ENCODE data around the gene TXNDC8.

Gene TXNDC8

DNA sequence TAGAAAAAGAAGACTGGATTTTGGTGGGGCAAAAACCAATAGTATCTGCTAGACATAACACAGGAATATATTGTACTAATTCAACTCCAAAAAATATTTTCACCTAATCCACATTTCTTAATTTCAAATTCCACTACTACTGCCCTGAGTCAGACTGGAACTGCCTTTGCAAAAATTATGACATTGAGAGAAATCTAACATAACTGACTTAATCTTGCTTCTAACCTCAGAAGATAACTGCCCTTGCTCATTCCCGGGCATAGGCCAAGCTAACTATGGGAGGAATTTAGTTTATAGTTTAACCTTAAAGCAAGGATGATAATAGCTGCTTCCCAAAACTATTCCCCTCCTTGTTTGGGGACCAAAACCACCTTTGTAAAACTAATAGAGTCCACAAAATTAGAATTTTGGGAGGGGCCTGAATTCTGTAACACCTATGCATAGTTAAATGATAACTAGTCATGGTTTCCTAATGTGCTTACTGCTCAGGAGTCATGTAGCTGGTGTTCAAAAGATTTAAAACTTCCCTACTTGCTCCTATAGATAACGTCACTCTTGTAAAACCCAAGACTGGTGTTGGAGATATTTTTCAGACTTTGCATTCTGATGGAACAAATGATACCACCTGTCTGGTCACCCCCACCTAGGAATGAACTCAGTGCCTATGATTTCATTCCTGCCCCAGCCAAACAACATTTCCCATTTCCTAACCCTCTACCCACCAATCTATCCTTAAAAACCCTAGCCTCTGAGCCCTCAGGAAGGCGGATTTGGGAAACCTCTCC is 67.3 kb downstream of the TXNDC8 start:
- H3K4me3 Mint-ChIP-seq: no peak overlapping the region

GRCh38 chr9:110266795-110267194 is 70.9 kb downstream of the TXNDC8 start:
- no peak for DNase-seq (ENCODE audit: low spot score in 2 of 2)
- Mint-ChIP-seq H3K9me3 (no peaks in the 10 kb centered on the region), H3K27ac (no peak overlapping the region), H3K4me1 (no peaks in the 10 kb centered on the region), H3K36me3 (no peaks in the 10 kb centered on the region), H3K4me3 (no peak overlapping the region)
- ATAC-seq: no peak

More for the DNA sequence above, 67.3 kb downstream of the TXNDC8 start:
- DNase-seq (ENCODE audit: low spot score in 2 of 2): no peak
- Mint-ChIP-seq H3K27ac (no peak overlapping the region), H3K36me3 (no peaks in the 10 kb centered on the region), H3K4me1 (no peaks in the 10 kb centered on the region), H3K9me3 (no peaks in the 10 kb centered on the region)
- ATAC-seq: no peak

- Mint-ChIP-seq H3K36me3 (no peaks in the 10 kb centered on the region), H3K4me1 (peaks cover 27% of the 10 kb centered on the region), H3K9me3 (no peaks in the 10 kb centered on the region), H3K27ac (no peak overlapping the region), H3K4me3 (no peak overlapping the region)
- ATAC-seq (no peak), DNase-seq (ENCODE audit: low spot score in 2 of 2) (no peak)
Observed at GRCh38 chr9:110261632-110262031, 76.0 kb downstream of the TXNDC8 start.

- peaks cover 27% of the 10 kb centered on the region for H3K4me1 Mint-ChIP-seq
- H3K4me3 Mint-ChIP-seq: no peak overlapping the region
- no peak for ATAC-seq
- H3K27ac Mint-ChIP-seq: no peak overlapping the region
- no peak for DNase-seq (ENCODE audit: low spot score in 2 of 2)
- no peaks in the 10 kb centered on the region for H3K36me3 Mint-ChIP-seq
- H3K9me3 Mint-ChIP-seq: no peaks in the 10 kb centered on the region
Observed at GRCh38 chr9:110260911-110261310, 76.8 kb downstream of the TXNDC8 start.

DNA sequence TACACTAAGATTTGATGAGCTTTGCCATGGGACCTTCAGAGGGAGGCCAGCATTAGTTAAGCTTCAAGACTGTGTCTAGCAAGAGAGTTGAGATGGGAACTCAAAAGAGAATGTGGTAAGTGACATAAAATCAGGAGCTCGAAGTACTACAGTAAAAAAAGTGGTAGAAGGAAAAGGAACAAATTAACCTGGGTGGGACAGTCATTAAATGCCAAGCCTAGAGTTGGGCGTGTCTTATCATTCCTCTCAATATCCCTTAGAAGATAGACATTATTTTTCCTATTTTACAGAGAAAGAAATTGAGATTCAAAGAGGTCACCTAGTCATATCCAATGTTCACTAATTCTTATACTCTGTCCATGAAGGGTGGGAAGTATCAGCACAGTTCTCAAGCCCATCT is 78.1 kb downstream of the TXNDC8 start:
- Mint-ChIP-seq H3K4me3 (no peak overlapping the region), H3K36me3 (no peaks in the 10 kb centered on the region), H3K9me3 (no peaks in the 10 kb centered on the region), H3K4me1 (peaks cover 36% of the 10 kb centered on the region), H3K27ac (no peak overlapping the region)
- DNase-seq (ENCODE audit: low spot score in 2 of 2) (no peak), ATAC-seq (no peak)

- peak overlapping the region; percentile 90 for H3K27ac Mint-ChIP-seq
- ATAC-seq: peak; percentile 3
- no peak for DNase-seq (ENCODE audit: low spot score in 2 of 2)
- peaks cover 45% of the 10 kb centered on the region for H3K4me1 Mint-ChIP-seq
- peak overlapping the region; percentile 83 for H3K4me3 Mint-ChIP-seq
- no peaks in the 10 kb centered on the region for H3K9me3 Mint-ChIP-seq
- H3K36me3 Mint-ChIP-seq: no peaks in the 10 kb centered on the region
Observed at GRCh38 chr9:110258690-110259091, 79.0 kb downstream of the TXNDC8 start.

GRCh38 chr9:110257956-110258355 is 79.7 kb downstream of the TXNDC8 start:
- no peaks in the 10 kb centered on the region for H3K9me3 Mint-ChIP-seq
- H3K36me3 Mint-ChIP-seq: no peaks in the 10 kb centered on the region
- peak overlapping the region; percentile 99 for H3K27ac Mint-ChIP-seq
- H3K4me3 Mint-ChIP-seq: peak overlapping the region; percentile 83
- ATAC-seq (no peak), DNase-seq (ENCODE audit: low spot score in 2 of 2) (no peak)
- peaks cover 52% of the 10 kb centered on the region for H3K4me1 Mint-ChIP-seq

- H3K27ac Mint-ChIP-seq: peak overlapping the region; percentile 99
- H3K4me3 Mint-ChIP-seq: peak overlapping the region; percentile 83
- peaks cover 59% of the 10 kb centered on the region for H3K4me1 Mint-ChIP-seq
- ATAC-seq (peak; percentile 4), DNase-seq (ENCODE audit: low spot score in 2 of 2) (no peak)
- no peaks in the 10 kb centered on the region for H3K9me3 Mint-ChIP-seq
- no peaks in the 10 kb centered on the region for H3K36me3 Mint-ChIP-seq
Observed at GRCh38 chr9:110257097-110257841, 80.4 kb downstream of the TXNDC8 start.

- H3K9me3 Mint-ChIP-seq: no peaks in the 10 kb centered on the region
- peak; percentile 84 for ATAC-seq
- no peaks in the 10 kb centered on the region for H3K36me3 Mint-ChIP-seq
- peak within 1 kb of the TSS; percentile 99 for H3K27ac Mint-ChIP-seq
- peak; percentile 84 to 95 for DNase-seq (ENCODE audit: low spot score in 2 of 2)
- peak within 1 kb of the TSS; percentile 83 for H3K4me3 Mint-ChIP-seq
- peaks cover 60% of the 10 kb centered on the region for H3K4me1 Mint-ChIP-seq
Observed at GRCh38 chr9:110256380-110257096, 81.1 kb downstream of the TXNDC8 start, which contains the start of gene TXN. Gene TXN, minus strand, starts transcription at chr9:110256507. Its CDS starts 72 bp downstream, at chr9:110256435.

- peak; percentile 42 for ATAC-seq
- no peaks in the 10 kb centered on the region for H3K36me3 Mint-ChIP-seq
- peak overlapping the region; percentile 99 for H3K27ac Mint-ChIP-seq
- peak overlapping the region; percentile 83 for H3K4me3 Mint-ChIP-seq
- no peaks in the 10 kb centered on the region for H3K9me3 Mint-ChIP-seq
- peaks cover 60% of the 10 kb centered on the region for H3K4me1 Mint-ChIP-seq
- DNase-seq (ENCODE audit: low spot score in 2 of 2): peak; percentile 53 to 75
Observed at GRCh38 chr9:110255463-110256379, 81.9 kb downstream of the TXNDC8 start.

DNA sequence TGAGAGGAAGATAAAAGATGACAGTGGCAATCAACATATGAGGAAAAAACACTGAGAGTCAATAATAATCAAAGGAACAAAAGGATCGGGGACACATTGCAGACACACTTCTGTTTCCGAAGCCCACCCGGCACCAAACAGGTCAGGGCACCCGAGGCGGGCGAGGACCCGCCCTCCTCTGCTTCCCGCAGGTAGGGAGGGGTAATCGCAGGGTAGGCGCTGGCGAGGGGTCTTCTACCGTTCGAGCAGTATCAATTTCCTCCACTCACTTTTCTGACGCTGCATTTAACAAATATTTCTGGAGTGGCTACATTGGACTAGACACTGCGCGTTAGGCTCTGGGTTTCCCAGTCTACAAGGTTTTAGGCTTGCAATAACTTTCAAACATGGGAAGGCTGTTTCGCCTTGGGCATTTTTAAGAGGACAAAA is 82.6 kb downstream of the TXNDC8 start:
- Mint-ChIP-seq H3K4me1 (peaks cover 60% of the 10 kb centered on the region), H3K4me3 (peak overlapping the region; percentile 83), H3K27ac (peak overlapping the region; percentile 99), H3K9me3 (no peaks in the 10 kb centered on the region), H3K36me3 (no peaks in the 10 kb centered on the region)
- ATAC-seq: no peak
- DNase-seq (ENCODE audit: low spot score in 2 of 2): peak in 1 of 2 donors; percentile 55

DNA sequence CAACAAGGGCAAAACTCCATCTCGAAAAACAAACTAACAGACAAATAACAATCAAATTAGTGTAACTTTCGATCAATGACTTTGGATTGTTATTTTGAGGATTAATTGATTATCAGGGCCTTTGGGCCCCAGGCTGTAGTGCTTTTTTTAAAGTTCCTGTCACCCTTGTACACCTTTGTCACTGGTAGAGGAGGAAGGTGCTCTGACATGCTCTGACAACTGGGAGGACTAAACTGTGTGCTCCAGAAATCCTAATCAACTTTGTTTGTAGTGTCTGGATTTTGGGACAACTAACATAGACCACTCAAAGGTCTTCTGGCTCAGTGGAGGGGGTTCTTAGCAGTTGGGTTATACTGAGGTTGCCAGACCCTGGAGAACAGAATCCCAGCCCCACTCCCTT is 83.2 kb downstream of the TXNDC8 start:
- ATAC-seq: no peak
- no peaks in the 10 kb centered on the region for H3K36me3 Mint-ChIP-seq

More for the DNA sequence above, 83.2 kb downstream of the TXNDC8 start:
- no peak for DNase-seq (ENCODE audit: low spot score in 2 of 2)
- Mint-ChIP-seq H3K4me3 (peak overlapping the region; percentile 83), H3K27ac (peak overlapping the region; percentile 99), H3K4me1 (peaks cover 61% of the 10 kb centered on the region), H3K9me3 (no peaks in the 10 kb centered on the region)
